IMR-90 (cell line): ENCODE data around the gene PLD4. TPM values are rescaled to one million over a fixed set of nuclear protein-coding genes. Genes with fewer than 3 reads are reported as not detected.

Source experiments
- ATAC-seq: fragments of 200-7000 bp; cut with Tn5 transposase; 2 replicates; pipeline ENCODE4 v1.9.1; 2020; ENCODE audit warnings: low read depth, mild to moderate bottlenecking, moderate library complexity
- BruUV-seq: library from RNA; stranded (reverse); fragments of 400-500 nt; replicated peaks from 2 replicates; lab custom pipeline; 2021; lab: Mats Ljungman, UMichigan
- CTCF ChIA-PET: fragments of 300-600 bp; formaldehyde crosslinking; extraction: SDS; loops from one replicate; lab custom pipeline; 2021; ENCODE audit warnings: antibody characterized with exemption; lab: Yijun Ruan, JAX
- POLR2A ChIA-PET: fragments of 300-600 bp; sonication (Branson Sonifier 250); formaldehyde crosslinking; loops from one replicate; lab custom pipeline; 2022; ENCODE audit warnings: antibody characterized with exemption; ENCODE audit not compliant: unreplicated experiment; lab: Charles Lee
- DNase-seq: peaks from one replicate; pipeline ENCODE4 v3.0.0; 2013
- H2AFZ ChIP-seq: replicated peaks from 2 replicates; pipeline ENCODE3; 2013; ENCODE audit warnings: low read length, mild to moderate bottlenecking; ENCODE audit not compliant: poor library complexity
- H2AK5ac ChIP-seq: 2 replicates; pipeline ENCODE4 v1.6.1; 2013; ENCODE audit warnings: low read depth, low read length, inconsistent platforms
- H2AK9ac ChIP-seq: replicated peaks from 2 replicates; pipeline ENCODE3; 2013; ENCODE audit warnings: mild to moderate bottlenecking, low read depth, low read length, moderate library complexity; ENCODE audit not compliant: poor library complexity
- H2BK120ac ChIP-seq: 2 replicates; pipeline ENCODE4 v1.6.1; 2013; ENCODE audit warnings: low read depth, low read length, inconsistent platforms
- H2BK15ac ChIP-seq: 3 replicates; pipeline ENCODE4 v1.6.1; 2013; ENCODE audit warnings: low read depth, low read length, inconsistent platforms
- H2BK20ac ChIP-seq: 2 replicates; pipeline ENCODE4 v1.6.1; 2013; ENCODE audit warnings: low read depth, mild to moderate bottlenecking, inconsistent platforms, low read length, moderate library complexity
- H2BK5ac ChIP-seq: 2 replicates; pipeline ENCODE4 v1.6.1; 2013; ENCODE audit warnings: mild to moderate bottlenecking, low read depth, low read length, inconsistent platforms; ENCODE audit not compliant: poor library complexity, severe bottlenecking
- H3K14ac ChIP-seq: replicated peaks from 2 replicates; pipeline ENCODE4 v1.6.1; 2013; ENCODE audit warnings: low read depth, low read length, inconsistent platforms
- H3K18ac ChIP-seq: 2 replicates; pipeline ENCODE4 v1.6.1; 2013; ENCODE audit warnings: low read depth, low read length, control low read depth
- H3K23ac ChIP-seq: 2 replicates; pipeline ENCODE4 v1.6.1; 2013; ENCODE audit warnings: low read depth, low read length, inconsistent platforms
- H3K27ac ChIP-seq: 2 replicates; pipeline ENCODE4 v1.5.1; 2013; ENCODE audit warnings: mild to moderate bottlenecking, control low read depth, low read length; ENCODE audit not compliant: insufficient read depth
- H3K27me3 ChIP-seq: 2 replicates; pipeline ENCODE4 v1.6.1; 2013; ENCODE audit warnings: low read length; ENCODE audit not compliant: control insufficient read depth, insufficient read depth
- H3K36me3 ChIP-seq: 2 replicates; pipeline ENCODE4 v1.6.1; 2013; ENCODE audit warnings: low read length, mixed read lengths; ENCODE audit not compliant: control insufficient read depth, insufficient read depth
- H3K4ac ChIP-seq: 2 replicates; pipeline ENCODE4 v1.6.1; 2013; ENCODE audit warnings: low read depth, low read length, inconsistent platforms
- H3K4me1 ChIP-seq: 2 replicates; pipeline ENCODE4 v1.6.1; 2013; ENCODE audit warnings: low read length, mixed read lengths; ENCODE audit not compliant: control insufficient read depth, insufficient read depth
- H3K4me2 ChIP-seq: 2 replicates; pipeline ENCODE4 v1.6.1; 2013; ENCODE audit warnings: low read depth, mild to moderate bottlenecking, control low read depth, low read length, moderate library complexity
- H3K4me3 ChIP-seq: 2 replicates; pipeline ENCODE4 v1.5.1; 2013; ENCODE audit warnings: low read depth, mild to moderate bottlenecking, control low read depth, low read length, moderate library complexity; ENCODE audit not compliant: insufficient read depth
- H3K56ac ChIP-seq: 2 replicates; pipeline ENCODE4 v1.6.1; 2013; ENCODE audit warnings: low read length, inconsistent platforms; ENCODE audit not compliant: insufficient read depth; ENCODE audit errors: extremely low read depth
- H3K79me1 ChIP-seq, 2 experiments: 2 replicates each; pipeline ENCODE4 v1.6.1; 2013; ENCODE audit warnings: low read length in 2 of 2, inconsistent platforms in 1 of 2, low read depth in 1 of 2
- H3K9ac ChIP-seq: 2 replicates; pipeline ENCODE4 v1.6.1; 2013; ENCODE audit warnings: low read depth, low read length, control low read depth
- H3K9me1 ChIP-seq: 2 replicates; pipeline ENCODE4 v1.6.1; 2013; ENCODE audit warnings: low read length, inconsistent platforms; ENCODE audit not compliant: insufficient read depth
- H3K9me3 ChIP-seq: 2 replicates; pipeline ENCODE4 v1.6.1; 2013; ENCODE audit warnings: low read length; ENCODE audit not compliant: control insufficient read depth, insufficient read depth
- H4K20me1 ChIP-seq: 2 replicates; pipeline ENCODE4 v1.6.1; 2013; ENCODE audit warnings: low read length, inconsistent platforms; ENCODE audit not compliant: insufficient read depth
- H4K5ac ChIP-seq: 2 replicates; pipeline ENCODE4 v1.6.1; 2013; ENCODE audit warnings: mild to moderate bottlenecking, low read depth, low read length, control low read depth
- H4K8ac ChIP-seq, 2 experiments: 2 replicates each; pipeline ENCODE4 v1.6.1; 2013; ENCODE audit warnings: low read depth in 2 of 2, low read length in 2 of 2, control low read depth in 1 of 2, inconsistent platforms in 1 of 2
- H4K91ac ChIP-seq: 2 replicates; pipeline ENCODE4 v1.6.1; 2013; ENCODE audit warnings: low read depth, low read length, inconsistent platforms; ENCODE audit not compliant: insufficient read depth
- CEBPB ChIP-seq: IDR thresholded peaks from 2 replicates; pipeline ENCODE4 v1.6.1; 2012; ENCODE audit warnings: low read depth, low read length, improper control_type of control experiment
- CTCF ChIP-seq: conservative IDR thresholded peaks from 2 replicates; pipeline ENCODE4 v1.5.1; 2012; ENCODE audit warnings: mild to moderate bottlenecking, low read depth, low read length, improper control_type of control experiment
- ELK1 ChIP-seq: fragments of 150-350 bp; IDR thresholded peaks from 2 replicates; pipeline ENCODE4 v1.6.1; 2016; ENCODE audit warnings: low read depth, mild to moderate bottlenecking, low read length, moderate library complexity, borderline replicate concordance
- FOS ChIP-seq: fragments of 150-350 bp; IDR thresholded peaks from 2 replicates; pipeline ENCODE4 v1.6.1; 2016; ENCODE audit warnings: low read depth, low read length
- MXI1 ChIP-seq: IDR thresholded peaks from 2 replicates; pipeline ENCODE4 v1.6.1; 2012; ENCODE audit warnings: low read depth, mild to moderate bottlenecking, low read length, moderate library complexity, borderline replicate concordance
- NFE2L2 ChIP-seq: fragments of 150-350 bp; IDR thresholded peaks from 2 replicates; pipeline ENCODE4 v1.6.1; 2016; ENCODE audit warnings: low read depth, mild to moderate bottlenecking, low read length
- RAD21 ChIP-seq: IDR thresholded peaks from 2 replicates; pipeline ENCODE4 v1.6.1; 2012; ENCODE audit warnings: low read length, improper control_type of control experiment
- RCOR1 ChIP-seq: IDR thresholded peaks from 2 replicates; pipeline ENCODE4 v1.6.1; 2012; ENCODE audit warnings: mild to moderate bottlenecking, low read length, improper control_type of control experiment; ENCODE audit not compliant: insufficient replicate concordance
- WGBS, 2 experiments: methylation state at CpG; one replicate each; pipeline versions ENCODE4 v1.1.5 to v1.1.7; 2013; ENCODE audit warnings: missing lambda C conversion rate in 2 of 2; ENCODE audit not compliant: insufficient read length in 1 of 2; ENCODE audit errors: extremely low coverage in 2 of 2; 5-methylcytosine and 5-hydroxymethylcytosine counted together
- dilution Hi-C: fragments of 300-500 bp; cut with HindIII; formaldehyde crosslinking; loops from one replicate; pipeline ENCODE4 v1.14.3; 2018; ENCODE audit warnings: low sequenced_read_pairs; ENCODE audit not compliant: unreplicated experiment
- in situ Hi-C: fragments of 300-500 bp; cut with MboI; formaldehyde crosslinking; loops from 3 replicates; pipeline ENCODE4 v1.14.3; 2019; ENCODE audit warnings: low sequenced_read_pairs, inconsistent platforms, mixed read lengths
- intact Hi-C: fragments of 100-400 bp; cut with micrococcal nuclease; formaldehyde crosslinking; loops from 2 replicates; pipeline ENCODE4 v1.10.0; 2022
- polyA plus RNA-seq, 3 experiments: library from polyadenylated mRNA; depleted of rRNA; stranded (reverse); fragments of >200 nt; gene quantifications; 2 replicates each; pipeline ENCODE4 v1.2.3, GENCODE V29; 2012; ENCODE audit warnings: low replicate concordance in 1 of 3
- total RNA-seq: library from RNA; depleted of rRNA; stranded (reverse); fragments of >200 nt; gene quantifications from 2 replicates; pipeline ENCODE4 v1.2.3, GENCODE V29; 2012

Gene PLD4
- total and polyA plus RNA-seq, 2 of the 4 experiments (the other 2 are of a cell fraction), result 0.05 TPM; not detected in 1

GRCh38 chr14:104880584-104881210 lies 44.0 kb upstream of the PLD4 start:
- Histone ChIP-seq H2AK5ac (no peak overlapping the region), H4K20me1 (peaks cover 9% of the 10 kb centered on the region), H2BK20ac (no peak overlapping the region), H2BK120ac (no peak overlapping the region), H2BK5ac (no peak overlapping the region), H3K79me1 (peaks cover 6 to 13% of the 10 kb centered on the region in 2 experiments; a peak in 2 of 4 replicates), H3K4ac (no peak overlapping the region), H2BK15ac (no peak overlapping the region), H4K91ac (no peak overlapping the region), H3K23ac (no peak overlapping the region), H3K36me3 (peaks cover 33% of the 10 kb centered on the region), H4K8ac (no peak overlapping the region), H3K9me3 (no peaks in the 10 kb centered on the region; the same call in 1 of the 2 replicates), H2AFZ (no peak overlapping the region), H3K27ac (no peak overlapping the region), H3K9ac (no peak overlapping the region), H3K4me1 (no peaks in the 10 kb centered on the region), H3K9me1 (no peaks in the 10 kb centered on the region), H4K5ac (no peak overlapping the region), H3K4me3 (no peak overlapping the region), H3K56ac (no peak overlapping the region), H3K27me3 (no peaks in the 10 kb centered on the region), H3K4me2 (no peak overlapping the region), H2AK9ac (no peak overlapping the region), H3K18ac (no peak overlapping the region), H3K14ac (no peak overlapping the region)
- intact Hi-C loops (no loop called here), dilution Hi-C loops (no loop called here), in situ Hi-C loops (no loop called here)
- no peak for TF ChIP-seq CTCF
- no peak for TF ChIP-seq RCOR1
- no peak for TF ChIP-seq CEBPB
- TF ChIP-seq FOS, result no peak
- TF ChIP-seq MXI1, result no peak
- TF ChIP-seq ELK1, result no peak
- no peak for TF ChIP-seq NFE2L2
- TF ChIP-seq RAD21, result no peak
- POLR2A ChIA-PET, result no interaction called here
- BruUV-seq, result no TSS peak
- WGBS, 2 experiments, result 94% methylated on average over 2 of the region's 7 CpGs; no CpG with 5 or more reads in 1 of the 2 experiments
- CTCF ChIA-PET, result no interaction called here
- DNase-seq (no peak), ATAC-seq (no peak)
